Astrocyte of the spinal cord (primary cell): ENCODE measurements around the gene IZUMO1.
A peak's percentile ranks its signal among the peaks of the same experiment; 100 is the strongest.
"Not testable (repeated sequence)": the region's sequence is repeated elsewhere in the genome, so short reads cannot be mapped to it uniquely, and the experiment has no call there.

Experiments used
- DNase-seq: peaks from one replicate; pipeline ENCODE4 v3.0.0; 2011; ENCODE audit warnings: low read depth, low spot score
- H3K4me3 ChIP-seq: 2 replicates; pipeline ENCODE4 v1.5.1; 2011; ENCODE audit warnings: low read depth, mild to moderate bottlenecking, low read length, moderate library complexity
- CTCF ChIP-seq: IDR thresholded peaks from 2 replicates; pipeline ENCODE4 v1.5.1; 2012; ENCODE audit warnings: low read depth, mild to moderate bottlenecking, low read length, inconsistent platforms
- in situ Hi-C: cut with HindIII; loops from 2 replicates; pipeline ENCODE4 v1.10.0; 2017; ENCODE audit warnings: low sequenced_read_pairs

Gene IZUMO1

GRCh38 chr19:48746738-48747575 lies at the start of gene IZUMO1:
Gene IZUMO1 (minus strand): TSS chr19:48746909. CDS start chr19:48745859, 1,050 bp downstream.
- TF ChIP-seq CTCF: no peak
- DNase-seq: peak; percentile 92
- peak within 1 kb of the TSS; percentile 69 for H3K4me3 ChIP-seq
- in situ Hi-C loops: no loop called here

- TF ChIP-seq CTCF: no peak
- DNase-seq: no peak
- no peak overlapping the region for H3K4me3 ChIP-seq
- in situ Hi-C loops: no loop called here
Observed at GRCh38 chr19:48795685-48796070, 49.0 kb upstream of the IZUMO1 start.

- DNase-seq: peak; percentile 94
- peak; percentile 95 for TF ChIP-seq CTCF
- H3K4me3 ChIP-seq: peak overlapping the region; percentile 45
- in situ Hi-C loops: no loop called here
Observed at GRCh38 chr19:48795055-48795684, 48.5 kb upstream of the IZUMO1 start.

GRCh38 chr19:48794291-48794690 lies 47.6 kb upstream of the IZUMO1 start:
- H3K4me3 ChIP-seq: no peak overlapping the region

GRCh38 chr19:48793271-48793670 lies 46.6 kb upstream of the IZUMO1 start:
- in situ Hi-C loops: no loop called here
- H3K4me3 ChIP-seq: no peak overlapping the region
- DNase-seq: no peak
- no peak for TF ChIP-seq CTCF

More at GRCh38 chr19:48794291-48794690, 47.6 kb upstream of the IZUMO1 start:
- no peak for DNase-seq
- in situ Hi-C loops: no loop called here
- no peak for TF ChIP-seq CTCF

- H3K4me3 ChIP-seq, DNase-seq, in situ Hi-C loops: not testable (repeated sequence)
Observed at GRCh38 chr19:48787331-48787730, 40.6 kb upstream of the IZUMO1 start.

GRCh38 chr19:48786422-48786821 lies 39.7 kb upstream of the IZUMO1 start:
- H3K4me3 ChIP-seq, in situ Hi-C loops, DNase-seq: not testable (repeated sequence)
